Progenitor cell of endocrine pancreas (in vitro differentiated cells): ENCODE data around the gene BAIAP3. TPM values are rescaled to one million over a fixed set of nuclear protein-coding genes. Genes with fewer than 3 reads are reported as not detected.
A peak's percentile ranks its signal among the peaks of the same experiment; 100 is the strongest.

Experiments used
- DNase-seq: peaks from one replicate; pipeline ENCODE4 v3.0.0; 2021; ENCODE audit warnings: low spot score; ENCODE audit not compliant: unreplicated experiment
- H3K27ac Mint-ChIP-seq: 2 replicates; pipeline ENCODE4 v1.8.0; 2021; ENCODE audit warnings: mild to moderate bottlenecking, moderate library complexity, mixed read lengths
- H3K27me3 Mint-ChIP-seq: 2 replicates; pipeline ENCODE4 v1.8.0; 2021; ENCODE audit warnings: mixed read lengths
- H3K36me3 Mint-ChIP-seq: 2 replicates; pipeline ENCODE4 v1.8.0; 2022; ENCODE audit warnings: mixed read lengths; ENCODE audit not compliant: insufficient read depth
- H3K4me1 Mint-ChIP-seq: 2 replicates; pipeline ENCODE4 v1.8.0; 2021; ENCODE audit warnings: low read depth, mixed read lengths
- H3K4me3 Mint-ChIP-seq: 2 replicates; pipeline ENCODE4 v1.8.0; 2021; ENCODE audit warnings: low read depth, mild to moderate bottlenecking, moderate library complexity, mixed read lengths
- H3K9me3 Mint-ChIP-seq: 2 replicates; pipeline ENCODE4 v1.8.0; 2021; ENCODE audit warnings: low read depth, mixed read lengths
- total RNA-seq: library from RNA; stranded (reverse); gene quantifications from 2 replicates; pipeline ENCODE4 v1.2.1, GENCODE V29; 2021
- TF ChIP-seq, protein P1 (sequence below): fragments of 200-600 bp; sonication (generic); IDR thresholded peaks from one replicate; pipeline ENCODE4 v1.5.0; 2021; ENCODE audit warnings: antibody characterized with exemption, mild to moderate bottlenecking; ENCODE audit not compliant: unreplicated experiment

BAIAP3 gene
- total RNA-seq, 1 donor from 2014 or later: 17.5 TPM

DNA sequence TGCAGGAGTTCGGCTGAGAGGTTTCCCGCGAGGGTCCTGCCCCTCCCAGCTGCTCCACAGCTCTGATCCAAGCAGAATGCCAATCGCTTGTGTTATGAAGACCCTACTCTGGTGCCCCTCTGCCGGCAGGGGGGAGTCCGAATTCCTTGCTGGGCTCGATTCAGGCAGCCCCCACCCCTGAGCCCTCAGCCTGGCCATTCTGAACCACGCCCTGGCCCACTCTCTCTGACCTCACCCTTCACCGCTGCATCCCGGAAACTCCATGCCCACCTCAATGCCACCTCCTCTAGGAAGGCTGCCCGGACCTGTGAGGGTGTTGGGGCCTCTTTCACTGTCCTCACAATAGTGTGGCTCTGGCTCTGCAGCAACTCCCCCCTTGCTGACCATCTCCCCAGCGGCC, 31.9 kb upstream of the BAIAP3 start:
- Mint-ChIP-seq H3K27ac (no peak overlapping the region), H3K4me3 (no peak overlapping the region), H3K4me1 (peaks cover 17% of the 10 kb centered on the region), H3K27me3 (peaks cover 8% of the 10 kb centered on the region), H3K36me3 (no peaks in the 10 kb centered on the region), H3K9me3 (no peaks in the 10 kb centered on the region)
- no peak for DNase-seq
- TF ChIP-seq, protein P1, sequence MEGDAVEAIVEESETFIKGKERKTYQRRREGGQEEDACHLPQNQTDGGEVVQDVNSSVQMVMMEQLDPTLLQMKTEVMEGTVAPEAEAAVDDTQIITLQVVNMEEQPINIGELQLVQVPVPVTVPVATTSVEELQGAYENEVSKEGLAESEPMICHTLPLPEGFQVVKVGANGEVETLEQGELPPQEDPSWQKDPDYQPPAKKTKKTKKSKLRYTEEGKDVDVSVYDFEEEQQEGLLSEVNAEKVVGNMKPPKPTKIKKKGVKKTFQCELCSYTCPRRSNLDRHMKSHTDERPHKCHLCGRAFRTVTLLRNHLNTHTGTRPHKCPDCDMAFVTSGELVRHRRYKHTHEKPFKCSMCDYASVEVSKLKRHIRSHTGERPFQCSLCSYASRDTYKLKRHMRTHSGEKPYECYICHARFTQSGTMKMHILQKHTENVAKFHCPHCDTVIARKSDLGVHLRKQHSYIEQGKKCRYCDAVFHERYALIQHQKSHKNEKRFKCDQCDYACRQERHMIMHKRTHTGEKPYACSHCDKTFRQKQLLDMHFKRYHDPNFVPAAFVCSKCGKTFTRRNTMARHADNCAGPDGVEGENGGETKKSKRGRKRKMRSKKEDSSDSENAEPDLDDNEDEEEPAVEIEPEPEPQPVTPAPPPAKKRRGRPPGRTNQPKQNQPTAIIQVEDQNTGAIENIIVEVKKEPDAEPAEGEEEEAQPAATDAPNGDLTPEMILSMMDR: no peak

DNA sequence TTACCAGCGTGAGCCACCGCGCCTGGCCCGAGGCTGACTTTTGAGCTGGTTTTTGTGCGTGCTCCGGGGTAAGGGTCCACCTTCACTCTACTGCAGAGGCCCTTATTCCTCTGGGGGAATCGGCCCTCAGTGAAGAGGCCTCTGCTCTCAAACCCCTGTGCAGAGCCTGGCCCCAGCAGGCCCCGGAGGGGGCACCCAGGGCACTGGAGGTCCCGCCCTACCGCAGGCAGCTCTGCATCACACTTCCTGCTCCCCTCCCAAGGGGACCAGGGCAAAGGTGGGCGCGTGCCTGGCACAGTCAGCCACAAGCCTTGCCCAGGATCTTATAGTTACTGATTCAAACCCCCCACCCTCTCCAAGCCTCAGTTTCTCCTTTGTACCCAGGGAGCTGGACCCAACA, 27.6 kb upstream of the BAIAP3 start:
- Mint-ChIP-seq H3K4me3 (no peak overlapping the region), H3K27me3 (peaks cover 2% of the 10 kb centered on the region), H3K4me1 (peaks cover 12% of the 10 kb centered on the region), H3K9me3 (no peaks in the 10 kb centered on the region), H3K36me3 (peaks cover 2% of the 10 kb centered on the region), H3K27ac (no peak overlapping the region)
- TF ChIP-seq, protein P1: no peak
- DNase-seq: no peak

- Mint-ChIP-seq H3K36me3 (peaks cover 2% of the 10 kb centered on the region), H3K27ac (peak overlapping the region; percentile 56), H3K9me3 (no peaks in the 10 kb centered on the region), H3K4me3 (peak overlapping the region; percentile 41), H3K27me3 (peaks cover 2% of the 10 kb centered on the region), H3K4me1 (peaks cover 17% of the 10 kb centered on the region)
- TF ChIP-seq, protein P1: no peak
- DNase-seq: no peak
Measured at GRCh38 chr16:1306334-1306733, 27.1 kb upstream of the BAIAP3 start.

DNA sequence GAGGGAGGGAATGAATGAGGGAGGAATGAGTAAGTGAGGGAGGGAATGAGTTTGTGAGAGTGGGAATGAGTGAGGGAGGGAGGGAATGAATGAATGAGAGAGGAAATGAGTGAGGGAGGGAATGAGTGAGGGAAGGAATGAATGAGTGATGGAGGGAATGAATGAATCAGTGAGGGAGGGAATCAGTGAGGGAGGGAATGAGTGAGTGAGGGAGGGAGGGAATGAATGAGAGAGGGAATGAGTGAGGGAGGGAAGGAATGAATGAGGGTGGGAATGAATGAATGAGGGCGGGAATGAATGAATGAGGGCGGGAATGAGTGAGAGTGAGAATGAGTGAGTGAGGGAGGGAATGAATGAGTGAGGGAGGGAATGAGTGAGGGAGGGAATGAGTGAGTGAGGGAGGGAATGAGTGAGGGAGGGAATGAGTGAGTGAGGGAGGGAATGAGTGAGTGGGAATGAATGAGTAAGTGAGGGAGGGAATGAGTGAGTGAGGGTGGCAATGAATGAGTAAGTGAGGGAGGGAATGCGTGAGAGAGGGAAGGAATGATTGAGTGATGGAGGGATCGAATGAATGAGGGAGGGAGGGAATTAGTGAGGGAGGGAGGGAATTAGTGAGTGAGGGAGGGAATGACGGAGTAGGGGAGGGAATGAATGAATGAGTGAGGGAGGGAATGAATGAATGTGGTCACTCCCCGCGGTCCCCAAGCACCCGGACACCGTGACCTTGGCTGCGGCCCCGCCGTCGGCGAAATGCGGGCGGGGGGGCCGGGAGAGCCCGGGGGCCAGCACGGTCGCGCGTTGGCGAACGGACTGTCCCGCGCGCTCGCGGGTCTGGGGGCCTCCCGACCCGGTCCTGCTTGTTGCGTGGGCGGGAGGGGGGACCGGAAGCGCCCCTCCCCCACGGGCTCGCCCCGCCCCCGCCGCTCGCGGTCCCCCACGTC, 25.1 kb upstream of the BAIAP3 start:
- Mint-ChIP-seq H3K9me3 (no peaks in the 10 kb centered on the region), H3K4me1 (peaks cover 22% of the 10 kb centered on the region), H3K27ac (peak overlapping the region; percentile 64), H3K36me3 (peaks cover 2% of the 10 kb centered on the region), H3K4me3 (peak overlapping the region; percentile 84), H3K27me3 (no peaks in the 10 kb centered on the region)
- TF ChIP-seq, protein P1: no peak
- DNase-seq: no peak

GRCh38 chr16:1308977-1309885, 24.2 kb upstream of the BAIAP3 start, which contains the start of gene UBE2I:
Gene UBE2I, plus strand, starts transcription at chr16:1309636. Its CDS starts 4,395 bp downstream, at chr16:1314031.
- TF ChIP-seq, protein P1: no peak
- DNase-seq: peak; percentile 96
- H3K36me3 Mint-ChIP-seq: peaks cover 3% of the 10 kb centered on the region
- H3K27me3 Mint-ChIP-seq: no peaks in the 10 kb centered on the region
- peak within 1 kb of the TSS; percentile 100 for H3K4me3 Mint-ChIP-seq
- peaks cover 19% of the 10 kb centered on the region for H3K4me1 Mint-ChIP-seq
- H3K27ac Mint-ChIP-seq: peak within 1 kb of the TSS; percentile 100
- H3K9me3 Mint-ChIP-seq: no peaks in the 10 kb centered on the region
